ENCODE data around the gene MIS12. TPM values are rescaled to one million over a fixed set of nuclear protein-coding genes. Genes with fewer than 3 reads are reported as not detected.

MIS12 gene
- total and polyA plus RNA-seq, 4 donors = 4.3 to 18.6 (median 11.1) TPM

- H3K9me3 ChIP-seq (ENCODE audit: control insufficient read depth in 4 of 4, low read length in 3 of 4) = no peaks in the 10 kb centered on the region
- H3K4me3 ChIP-seq (ENCODE audit: low read depth in 1 of 3, low read length in 3 of 3) = no peak overlapping the region
- H3K27me3 ChIP-seq (ENCODE audit: control insufficient read depth in 4 of 4, insufficient read depth in 4 of 4, low read length in 3 of 4) = no peaks in the 10 kb centered on the region
- peak overlapping the region; percentile 3 to 44 for H3K27ac ChIP-seq (ENCODE audit: low read depth in 1 of 2, low read length in 2 of 2)
- peaks cover 0 to 12% (median 7%) of the 10 kb centered on the region in 4 donors for H3K36me3 ChIP-seq (ENCODE audit: control insufficient read depth in 4 of 4, insufficient read depth in 3 of 4, low read depth in 1 of 4, low read length in 3 of 4)
- peaks cover 7 to 45% (median 41%) of the 10 kb centered on the region in 4 donors for H3K4me1 ChIP-seq (ENCODE audit: control insufficient read depth in 4 of 4, insufficient read depth in 4 of 4, low read length in 3 of 4)
- no peak for DNase-seq (ENCODE audit: low spot score)
- TF ChIP-seq RAD21 (IDR thresholded peaks at IDR 0.05) = no peak
- peak in 1 of 2 donors; percentile 47 for TF ChIP-seq GABPA (IDR thresholded peaks at IDR 0.05 in 1 of 2, conservative IDR thresholded peaks at IDR 0.05 in 1 of 2)
- TF ChIP-seq YY1 (IDR thresholded peaks at IDR 0.05) = peak; percentile 49
- no peak for TF ChIP-seq FOXA2 (IDR thresholded peaks at IDR 0.05)
- no peak for TF ChIP-seq JUND (IDR thresholded peaks at IDR 0.05)
- no peak for TF ChIP-seq MAX (IDR thresholded peaks at IDR 0.05)
- TF ChIP-seq RXRA (IDR thresholded peaks at IDR 0.05) = peak in 1 of 2 donors; percentile 49
- peak; percentile 81 to 85 for TF ChIP-seq HNF4A (conservative IDR thresholded peaks at IDR 0.05)
- no peak for TF ChIP-seq TAF1 (conservative IDR thresholded peaks at IDR 0.05)
- peak; percentile 17 for TF ChIP-seq REST (IDR thresholded peaks at IDR 0.05)
- TF ChIP-seq NR2F2 (IDR thresholded peaks at IDR 0.05) = no peak
- no peak for TF ChIP-seq EGR1 (IDR thresholded peaks at IDR 0.05; ENCODE audit: low read depth in 2 of 2)
- TF ChIP-seq SP1 (IDR thresholded peaks at IDR 0.05) = peak; percentile 73
- TF ChIP-seq HNF4G (IDR thresholded peaks at IDR 0.05) = peak; percentile 14
- TF ChIP-seq ZBTB33 (IDR thresholded peaks at IDR 0.05) = peak; percentile 35
- TF ChIP-seq FOXA1 (IDR thresholded peaks at IDR 0.05) = no peak
- no peak for TF ChIP-seq CTCF (IDR thresholded peaks at IDR 0.05; ENCODE audit: low read depth, low read length, missing input control)
- no peak for TF ChIP-seq ATF3 (IDR thresholded peaks at IDR 0.05)
- WGBS = 77% methylated on average over 10 of the region's 10 CpGs
- H3K9ac ChIP-seq (ENCODE audit: low read depth in 1 of 2, low read length in 2 of 2) = no peak overlapping the region
Measured at GRCh38 chr17:5464717-5465507, 21.5 kb upstream of the MIS12 start.

All from liver (tissue), 9 donors.